NCI-H2081 treated with DMSO at 0.1 percent for 48 hours (cell line): Measurements from ENCODE around the gene IDE.
"Not testable (repeated sequence)": the region's sequence is repeated elsewhere in the genome, so short reads cannot be mapped to it uniquely, and the experiment has no call there.

Source experiments
- DNase-seq: peaks from one replicate; lab custom pipeline; 2025; lab: John Stamatoyannopoulos, UW

Gene IDE

GRCh38 chr10:92573798-92574547 is at the start of gene IDE:
IDE (minus strand) TSS chr10:92574093; CDS start chr10:92574019, 74 bp downstream.
- no peak for DNase-seq

GRCh38 chr10:92619368-92619767 is 45.5 kb upstream of the IDE start:
- DNase-seq, result no peak

GRCh38 chr10:92615515-92615914 is 41.6 kb upstream of the IDE start:
- no peak for DNase-seq

- DNase-seq, result no peak
Measured at GRCh38 chr10:92604841-92605240, 30.9 kb upstream of the IDE start.

GRCh38 chr10:92598321-92598720 is 24.4 kb upstream of the IDE start:
- no peak for DNase-seq

GRCh38 chr10:92595505-92595904 is 21.6 kb upstream of the IDE start:
- no peak for DNase-seq

GRCh38 chr10:92593619-92594588 is 20.0 kb upstream of the IDE start:
- no peak for DNase-seq

GRCh38 chr10:92592761-92593618 is 19.1 kb upstream of the IDE start, which contains the start of gene KIF11:
KIF11 (plus strand) TSS chr10:92593130; CDS start chr10:92593376, 246 bp downstream.
- peak; percentile 72 for DNase-seq

GRCh38 chr10:92591550-92592022 is 17.7 kb upstream of the IDE start:
- peak; percentile 32 for DNase-seq

- DNase-seq, result no peak
Measured at GRCh38 chr10:92590623-92591549, 17.0 kb upstream of the IDE start.

GRCh38 chr10:92582347-92582746 is 8.5 kb upstream of the IDE start:
- not testable (repeated sequence) for DNase-seq

GRCh38 chr10:92575961-92576360 is 2.1 kb upstream of the IDE start:
- DNase-seq, result no peak

- DNase-seq, result no peak
Measured at GRCh38 chr10:92574548-92575261, 812 bp upstream of the IDE start.

- DNase-seq, result no peak
Measured at GRCh38 chr10:92573091-92573797, 649 bp downstream of the IDE start.

GRCh38 chr10:92572362-92573090 is 1.4 kb downstream of the IDE start:
- no peak for DNase-seq

- no peak for DNase-seq
Measured at GRCh38 chr10:92571649-92572048, 2.2 kb downstream of the IDE start.

GRCh38 chr10:92569663-92570062 is 4.2 kb downstream of the IDE start:
- DNase-seq, result not testable (repeated sequence)

GRCh38 chr10:92569071-92569470 is 4.8 kb downstream of the IDE start:
- no peak for DNase-seq
